ENCODE results near the gene TMEM39B. TPM values are rescaled to one million over a fixed set of nuclear protein-coding genes. Genes with fewer than 3 reads are reported as not detected.

TMEM39B gene
- 7.1 TPM for total RNA-seq
- long read RNA-seq, partial matches to known transcripts: 7 of 9 reads
- long read RNA-seq, other reads (novel, unspliced or antisense): 1 of 9 reads

DNA sequence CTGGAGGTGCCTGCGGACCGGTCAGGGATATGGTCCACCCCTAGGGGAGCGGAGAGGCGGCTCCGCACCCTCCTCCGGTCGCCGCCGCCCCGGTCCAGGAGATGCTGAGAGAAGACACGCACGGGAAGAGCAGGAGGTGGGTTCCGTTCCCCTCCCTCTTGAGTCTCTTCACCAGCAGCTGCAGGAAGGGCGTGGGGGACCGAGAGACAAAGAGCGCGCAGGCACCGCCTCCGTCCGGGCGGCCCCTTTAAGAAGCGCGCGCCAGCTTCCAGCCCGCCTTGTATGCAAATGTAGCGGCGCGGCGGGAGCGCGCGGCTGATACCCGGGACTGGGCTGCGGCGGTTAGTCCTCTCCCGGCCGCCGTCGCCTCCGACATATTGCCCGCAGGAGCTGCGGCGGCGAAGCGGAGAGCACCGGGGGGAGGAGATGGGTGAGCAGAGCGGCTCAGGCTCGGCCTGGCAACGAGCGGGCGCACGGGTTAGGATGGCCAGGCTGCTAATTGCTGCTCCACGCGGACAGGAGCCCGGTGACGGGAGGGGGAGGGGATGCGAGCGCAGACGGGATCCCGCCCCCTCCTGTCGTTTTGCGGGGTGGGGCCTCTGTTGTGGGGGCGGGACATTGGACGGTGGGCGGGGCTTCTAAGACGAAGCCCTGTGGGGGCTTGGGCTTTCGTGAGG, at the start of gene TMEM39B:
TSS of gene TMEM39B (plus strand) at position 318 of the 677 bp plus-strand sequence. CDS start at position 427, 109 bp downstream.
- intact Hi-C loops (cut with DNase I): loop anchor here (1.0 to 2.0 kb wide), 2 partner anchors 36 to 59 kb away; partner anchors contain the start of genes KHDRBS1 and KPNA6
- peak; percentile 97 for DNase-seq (ENCODE audit: low spot score)

- intact Hi-C loops (cut with DNase I): no loop called here
Measured at GRCh38 chr1:32023351-32023750, 49.4 kb upstream of the TMEM39B start.

GRCh38 chr1:32025515-32025914, 47.2 kb upstream of the TMEM39B start:
- DNase-seq (ENCODE audit: low spot score): no peak
- intact Hi-C loops (cut with DNase I): no loop called here

More at GRCh38 chr1:32023351-32023750, 49.4 kb upstream of the TMEM39B start:
- no peak for DNase-seq (ENCODE audit: low spot score)

GRCh38 chr1:32028746-32029145, 44.0 kb upstream of the TMEM39B start:
- DNase-seq (ENCODE audit: low spot score): no peak

GRCh38 chr1:32031578-32032274, 41.0 kb upstream of the TMEM39B start:
- intact Hi-C loops (cut with DNase I): no loop called here
- DNase-seq (ENCODE audit: low spot score): no peak

More at GRCh38 chr1:32028746-32029145, 44.0 kb upstream of the TMEM39B start:
- intact Hi-C loops (cut with DNase I): no loop called here

GRCh38 chr1:32032275-32032615, 40.5 kb upstream of the TMEM39B start:
- DNase-seq (ENCODE audit: low spot score): no peak
- intact Hi-C loops (cut with DNase I): no loop called here

- intact Hi-C loops (cut with DNase I): no loop called here
- no peak for DNase-seq (ENCODE audit: low spot score)
Measured at GRCh38 chr1:32035119-32035518, 37.6 kb upstream of the TMEM39B start.

DNA sequence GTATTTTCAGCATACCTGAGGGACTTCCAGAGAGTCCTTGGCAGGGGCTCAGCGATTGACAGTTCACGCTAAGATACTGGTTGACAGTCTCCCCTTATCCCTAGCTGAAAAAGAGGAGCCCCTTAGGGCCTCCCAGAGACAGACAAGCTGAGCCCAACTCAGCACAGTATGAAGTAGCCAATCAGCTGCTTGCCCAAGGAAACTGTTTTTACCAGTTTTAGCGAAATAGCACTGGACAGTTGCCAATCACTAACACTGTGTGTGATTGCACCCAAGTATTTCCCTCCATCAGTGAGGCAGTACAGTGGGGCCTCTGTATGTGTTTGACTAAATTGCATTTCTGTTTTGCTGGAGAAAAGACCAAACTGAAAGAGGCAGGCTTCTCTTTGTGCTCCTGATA, 32.0 kb upstream of the TMEM39B start:
- DNase-seq (ENCODE audit: low spot score): no peak
- intact Hi-C loops (cut with DNase I): no loop called here

DNA sequence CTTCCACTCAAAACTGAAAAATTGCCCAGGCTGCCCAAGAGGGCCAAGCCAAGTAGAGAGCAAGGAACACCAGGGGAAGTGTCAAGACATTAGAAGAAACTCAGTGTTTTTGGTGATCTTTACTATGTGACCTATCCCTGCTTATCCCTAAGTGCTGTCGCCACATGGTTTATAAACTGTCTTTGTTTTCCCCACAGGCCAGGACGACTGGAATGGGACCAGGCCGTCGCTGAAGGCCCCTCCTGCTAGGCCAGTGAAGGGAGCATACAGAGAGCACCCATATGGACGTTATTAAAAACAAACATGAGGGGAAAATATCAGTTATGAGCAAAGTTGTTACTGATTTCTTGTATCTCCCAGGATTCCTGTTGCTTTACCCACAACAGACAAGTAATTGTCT, 30.4 kb upstream of the TMEM39B start:
- DNase-seq (ENCODE audit: low spot score): no peak
- intact Hi-C loops (cut with DNase I): no loop called here

DNA sequence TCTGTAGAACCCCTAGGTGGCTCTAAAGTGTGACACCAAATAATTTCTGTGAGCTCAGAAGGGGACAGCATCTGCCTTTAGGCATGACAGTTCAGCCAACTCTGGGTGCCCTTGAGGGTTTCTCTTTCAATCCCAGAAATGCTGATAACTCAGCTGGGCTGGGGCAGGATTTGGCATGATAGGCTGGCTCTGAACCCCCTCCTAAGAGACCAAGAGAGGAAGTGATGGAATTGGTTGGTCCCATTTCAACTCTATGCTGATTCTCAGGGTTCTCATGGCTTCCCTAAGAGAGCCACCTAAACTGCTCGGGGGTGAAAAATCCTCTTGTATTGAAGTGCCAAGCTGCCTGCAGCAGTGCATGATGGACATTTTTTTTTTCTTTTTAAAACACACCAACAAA, 28.5 kb upstream of the TMEM39B start:
- intact Hi-C loops (cut with DNase I): no loop called here
- no peak for DNase-seq (ENCODE audit: low spot score)

GRCh38 chr1:32045772-32046171, 27.0 kb upstream of the TMEM39B start:
- intact Hi-C loops (cut with DNase I): no loop called here
- no peak for DNase-seq (ENCODE audit: low spot score)

DNA sequence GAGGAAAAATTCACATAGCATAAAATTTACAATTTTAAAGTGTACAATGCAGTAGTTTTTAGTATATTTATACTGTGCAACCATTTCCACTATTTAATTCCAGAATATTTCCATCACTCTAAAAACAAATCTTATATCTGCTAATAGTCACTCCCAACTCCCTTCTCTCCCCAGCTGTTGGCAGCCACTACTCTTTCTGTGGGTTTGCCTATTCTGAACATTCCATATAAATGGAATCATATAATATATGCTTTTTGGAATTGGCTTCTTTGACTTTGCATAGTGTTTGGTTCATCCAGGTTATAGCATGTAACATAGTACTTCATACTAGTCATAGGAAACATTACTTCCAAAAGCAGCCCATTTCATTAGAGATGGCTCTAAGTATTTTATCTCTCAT, 25.0 kb upstream of the TMEM39B start:
- intact Hi-C loops (cut with DNase I): no loop called here
- no peak for DNase-seq (ENCODE audit: low spot score)

- intact Hi-C loops (cut with DNase I): no loop called here
Measured at GRCh38 chr1:32048440-32048839, 24.3 kb upstream of the TMEM39B start.

DNA sequence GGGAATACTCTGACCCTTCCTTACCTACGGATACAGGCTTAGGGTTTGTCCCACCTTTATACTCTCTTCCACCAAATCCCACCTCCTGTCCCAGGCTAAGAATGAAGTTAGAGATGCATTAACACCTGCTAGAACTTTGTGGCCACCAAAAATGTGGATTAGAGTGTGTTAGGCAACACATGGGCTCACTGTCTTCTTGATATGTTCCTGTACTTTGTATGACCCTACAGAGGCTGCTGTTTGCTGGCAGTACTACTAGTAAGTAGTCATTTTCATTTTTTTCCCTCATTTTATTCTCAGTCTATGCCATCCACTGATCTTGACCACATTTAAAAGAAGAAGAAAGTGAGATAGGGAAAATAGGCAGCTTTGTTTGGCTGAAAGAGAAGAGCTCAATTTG, 21.0 kb upstream of the TMEM39B start:
- intact Hi-C loops (cut with DNase I): no loop called here
- DNase-seq (ENCODE audit: low spot score): no peak

More at GRCh38 chr1:32048440-32048839, 24.3 kb upstream of the TMEM39B start:
- no peak for DNase-seq (ENCODE audit: low spot score)

- no peak for DNase-seq (ENCODE audit: low spot score)
- intact Hi-C loops (cut with DNase I): no loop called here
Measured at GRCh38 chr1:32052887-32053286, 19.9 kb upstream of the TMEM39B start.

DNA sequence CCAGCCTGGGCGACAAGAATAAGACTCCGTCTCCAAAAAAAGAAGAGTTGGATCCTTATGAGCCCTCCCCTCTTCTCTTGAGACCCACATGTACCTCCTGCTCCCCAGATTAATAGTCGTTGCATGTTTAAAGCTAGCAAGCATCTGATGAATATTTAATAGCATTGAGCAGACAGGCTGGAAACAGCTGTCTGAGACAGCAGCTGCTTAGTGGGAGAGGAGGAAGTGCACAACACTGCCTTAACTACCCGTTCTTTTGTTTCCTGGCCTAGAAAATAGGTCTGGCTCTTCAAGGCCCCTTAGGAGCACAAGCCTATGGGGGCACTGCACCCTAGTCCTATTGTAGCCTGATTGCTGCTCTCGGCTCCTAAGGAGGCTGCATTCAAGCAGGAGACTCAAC, 17.3 kb upstream of the TMEM39B start:
- no peak for DNase-seq (ENCODE audit: low spot score)
- intact Hi-C loops (cut with DNase I): no loop called here

GRCh38 chr1:32056598-32056997, 16.1 kb upstream of the TMEM39B start:
- intact Hi-C loops (cut with DNase I): no loop called here
- DNase-seq (ENCODE audit: low spot score): no peak

- intact Hi-C loops (cut with DNase I): loop anchor here (5.0 kb wide), 1 partner anchor 49 kb away; the partner anchor contains the start of gene KHDRBS1
- DNase-seq (ENCODE audit: low spot score): no peak
Measured at GRCh38 chr1:32060914-32061313, 11.8 kb upstream of the TMEM39B start.

DNA sequence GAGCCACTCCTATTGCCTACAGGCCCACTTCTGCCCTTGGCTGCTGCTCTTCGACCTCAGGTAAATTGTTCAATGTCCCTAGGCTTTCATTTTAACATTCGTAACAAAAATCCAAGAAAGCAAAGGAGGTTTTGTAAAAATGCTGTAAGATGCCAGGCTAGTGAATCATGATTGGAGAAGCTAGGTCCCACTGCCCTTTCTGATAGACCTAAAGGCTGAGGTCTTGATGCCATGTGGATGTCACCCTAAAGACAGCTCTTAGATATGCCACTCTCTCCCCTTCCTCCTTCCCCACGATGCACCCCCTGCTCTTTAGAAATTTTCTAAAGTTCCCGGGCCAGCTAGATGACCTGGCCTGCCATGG, 9.9 kb upstream of the TMEM39B start:
- intact Hi-C loops (cut with DNase I): loop anchor here (5.0 kb wide), 1 partner anchor 51 kb away; the partner anchor contains the start of gene KHDRBS1
- DNase-seq (ENCODE audit: low spot score): no peak

- no peak for DNase-seq (ENCODE audit: low spot score)
- intact Hi-C loops (cut with DNase I): loop anchor here (5.0 kb wide), 1 partner anchor 51 kb away; the partner anchor contains the start of gene KHDRBS1
Measured at GRCh38 chr1:32063261-32063681, 9.5 kb upstream of the TMEM39B start.
